Upper lobe of right lung (tissue), 1 donor: ENCODE data around the gene CCL1. TPM values are rescaled to one million over a fixed set of nuclear protein-coding genes. Genes with fewer than 3 reads are reported as not detected.

ENCODE experiments used
- ATAC-seq: fragments of 200-7000 bp; cut with Tn5 transposase; one replicate; pipeline ENCODE4 v1.9.1; 2020; ENCODE audit warnings: mild to moderate bottlenecking, moderate library complexity
- DNase-seq: peaks from one replicate; pipeline ENCODE4 v3.0.0-alpha.2; 2020
- H3K27ac ChIP-seq: fragments of 200-600 bp; one replicate; pipeline ENCODE4 v1.8.0; 2022
- H3K27me3 ChIP-seq: fragments of 200-600 bp; one replicate; pipeline ENCODE4 v1.8.0; 2022; ENCODE audit warnings: mild to moderate bottlenecking
- H3K36me3 ChIP-seq: fragments of 200-600 bp; one replicate; pipeline ENCODE4 v1.8.0; 2022
- H3K4me1 ChIP-seq: fragments of 200-600 bp; one replicate; pipeline ENCODE4 v1.8.0; 2022
- H3K4me3 ChIP-seq: fragments of 200-600 bp; one replicate; pipeline ENCODE4 v1.8.0; 2022; ENCODE audit warnings: mild to moderate bottlenecking
- H3K9me3 ChIP-seq: fragments of 200-600 bp; one replicate; pipeline ENCODE4 v1.8.0; 2022
- intact Hi-C: fragments of 100-400 bp; cut with DNase I; formaldehyde crosslinking; loops from one replicate; pipeline ENCODE4 v1.11.0; 2022
- total RNA-seq: library from RNA; stranded (reverse); fragmentation: NEBNext Ultra II Directional; extraction: Animal tissue kit (Norgen Biotek cat#: 25700); gene quantifications from one replicate; pipeline ENCODE4 v1.2.1, GENCODE V29; 2021
- TF ChIP-seq, protein P1 (sequence below): fragments of 200-600 bp; IDR thresholded peaks from one replicate; pipeline ENCODE4 v1.8.0; 2022; ENCODE audit warnings: antibody characterized with exemption
- donor health status: DM: no; HTN: yes; CAD: no; lungs with severe emphysema.

CCL1 gene
- total RNA-seq, 1 donor from 2014 or later = not detected

DNA sequence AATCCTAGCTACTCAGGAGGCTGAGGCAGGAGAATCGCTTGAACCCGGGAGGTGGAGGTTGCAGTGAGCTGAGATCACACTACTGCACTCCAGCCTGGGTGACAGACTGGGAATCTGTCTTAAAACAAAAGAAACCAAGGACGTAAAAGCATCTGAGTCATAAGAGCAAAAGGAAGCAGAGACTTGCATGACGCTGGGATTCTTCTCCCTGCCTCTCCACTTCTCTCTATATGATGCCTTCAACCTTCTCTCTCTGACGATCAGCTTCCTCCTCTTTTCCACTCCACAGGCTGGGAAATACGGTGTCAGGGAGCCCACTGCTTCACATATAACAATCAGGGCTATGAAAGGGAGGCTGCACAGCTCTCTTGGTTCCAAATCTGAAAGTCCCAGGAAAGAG lies 43.2 kb upstream of the CCL1 start:
- intact Hi-C loops = no loop called here
- H3K27me3 ChIP-seq = peaks cover 21% of the 10 kb centered on the region
- no peaks in the 10 kb centered on the region for H3K4me1 ChIP-seq
- TF ChIP-seq, protein P1, sequence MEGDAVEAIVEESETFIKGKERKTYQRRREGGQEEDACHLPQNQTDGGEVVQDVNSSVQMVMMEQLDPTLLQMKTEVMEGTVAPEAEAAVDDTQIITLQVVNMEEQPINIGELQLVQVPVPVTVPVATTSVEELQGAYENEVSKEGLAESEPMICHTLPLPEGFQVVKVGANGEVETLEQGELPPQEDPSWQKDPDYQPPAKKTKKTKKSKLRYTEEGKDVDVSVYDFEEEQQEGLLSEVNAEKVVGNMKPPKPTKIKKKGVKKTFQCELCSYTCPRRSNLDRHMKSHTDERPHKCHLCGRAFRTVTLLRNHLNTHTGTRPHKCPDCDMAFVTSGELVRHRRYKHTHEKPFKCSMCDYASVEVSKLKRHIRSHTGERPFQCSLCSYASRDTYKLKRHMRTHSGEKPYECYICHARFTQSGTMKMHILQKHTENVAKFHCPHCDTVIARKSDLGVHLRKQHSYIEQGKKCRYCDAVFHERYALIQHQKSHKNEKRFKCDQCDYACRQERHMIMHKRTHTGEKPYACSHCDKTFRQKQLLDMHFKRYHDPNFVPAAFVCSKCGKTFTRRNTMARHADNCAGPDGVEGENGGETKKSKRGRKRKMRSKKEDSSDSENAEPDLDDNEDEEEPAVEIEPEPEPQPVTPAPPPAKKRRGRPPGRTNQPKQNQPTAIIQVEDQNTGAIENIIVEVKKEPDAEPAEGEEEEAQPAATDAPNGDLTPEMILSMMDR = no peak
- no peak overlapping the region for H3K4me3 ChIP-seq
- H3K36me3 ChIP-seq = no peaks in the 10 kb centered on the region
- H3K27ac ChIP-seq = no peak overlapping the region
- no peak for DNase-seq
- no peak for ATAC-seq
- no peaks in the 10 kb centered on the region for H3K9me3 ChIP-seq

DNA sequence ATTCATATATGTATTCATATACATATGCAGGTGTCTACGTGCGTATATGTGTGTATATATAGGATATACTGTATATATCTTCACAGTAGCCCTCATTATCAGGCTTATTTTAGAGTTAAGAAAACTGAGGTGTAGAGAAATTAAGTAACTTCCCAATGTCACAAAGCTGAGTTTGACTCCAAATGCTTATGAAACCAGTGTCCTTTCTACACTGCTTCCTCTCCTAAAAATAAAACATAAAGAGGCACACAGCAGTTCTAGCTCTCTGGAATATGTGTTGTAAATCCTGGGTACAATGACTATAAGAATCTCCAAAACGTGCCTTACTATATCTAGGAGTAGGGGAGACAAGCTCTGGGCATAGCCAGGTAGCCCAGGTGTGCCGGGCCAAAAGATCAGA lies 40.0 kb upstream of the CCL1 start:
- intact Hi-C loops = no loop called here
- no peak overlapping the region for H3K27ac ChIP-seq
- no peak overlapping the region for H3K4me3 ChIP-seq
- H3K9me3 ChIP-seq = no peaks in the 10 kb centered on the region
- DNase-seq (no peak), ATAC-seq (no peak)
- TF ChIP-seq, protein P1 = no peak
- peaks cover 2% of the 10 kb centered on the region for H3K27me3 ChIP-seq
- H3K4me1 ChIP-seq = no peaks in the 10 kb centered on the region
- no peaks in the 10 kb centered on the region for H3K36me3 ChIP-seq

DNA sequence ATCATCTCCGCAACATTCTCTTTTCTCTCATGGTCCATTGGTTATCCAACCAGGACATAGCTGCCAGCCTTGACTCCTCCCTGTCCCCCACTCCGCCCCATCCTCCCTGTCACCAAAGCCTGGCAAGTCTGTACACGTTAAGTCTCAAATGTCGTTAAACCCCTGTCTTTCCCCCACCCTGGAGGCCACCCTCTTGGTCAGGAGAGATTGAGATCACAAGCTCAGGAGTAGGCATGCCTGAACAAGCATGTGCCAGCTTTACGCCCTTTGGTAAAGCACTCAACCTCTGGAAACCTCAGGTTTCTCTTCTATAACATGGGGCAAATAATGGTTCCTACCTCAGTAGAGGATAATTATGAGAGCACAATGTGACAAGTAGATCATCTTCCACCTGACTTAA lies 38.1 kb upstream of the CCL1 start:
- intact Hi-C loops = no loop called here
- ATAC-seq = no peak
- TF ChIP-seq, protein P1 = no peak
- Histone ChIP-seq H3K9me3 (no peaks in the 10 kb centered on the region), H3K4me3 (no peak overlapping the region), H3K27ac (no peak overlapping the region), H3K4me1 (no peaks in the 10 kb centered on the region), H3K27me3 (no peaks in the 10 kb centered on the region), H3K36me3 (no peaks in the 10 kb centered on the region)
- DNase-seq = no peak

DNA sequence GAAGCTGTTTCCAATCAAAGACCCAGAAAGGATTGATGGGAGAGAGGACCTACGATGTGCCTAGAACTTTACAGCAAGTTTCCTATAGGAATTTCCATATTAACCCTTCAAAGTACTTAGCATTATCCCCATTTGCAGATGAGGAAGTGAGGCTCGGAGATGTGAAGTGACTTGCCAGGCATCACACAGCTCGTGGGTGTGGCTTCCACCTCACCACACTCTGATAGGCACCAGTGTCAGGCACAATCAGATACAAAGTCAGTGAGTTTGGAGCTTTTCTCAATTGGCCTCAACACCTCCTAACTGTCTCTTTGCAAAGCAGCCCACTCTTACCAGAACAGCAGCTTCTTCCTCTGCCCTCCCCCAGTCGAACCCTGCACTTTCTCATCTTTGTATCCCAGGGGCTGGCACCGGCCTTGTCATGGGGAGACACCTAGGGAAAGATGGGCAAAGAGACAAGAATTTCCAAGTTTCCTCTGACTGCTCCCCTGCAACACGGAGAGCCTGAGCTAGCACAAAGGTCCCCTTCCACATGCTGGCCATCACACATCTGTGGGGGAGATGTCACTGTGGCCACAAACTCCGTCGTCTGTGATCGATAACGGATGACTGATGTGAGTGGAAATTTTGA lies 37.4 kb upstream of the CCL1 start:
- ATAC-seq = no peak

DNA sequence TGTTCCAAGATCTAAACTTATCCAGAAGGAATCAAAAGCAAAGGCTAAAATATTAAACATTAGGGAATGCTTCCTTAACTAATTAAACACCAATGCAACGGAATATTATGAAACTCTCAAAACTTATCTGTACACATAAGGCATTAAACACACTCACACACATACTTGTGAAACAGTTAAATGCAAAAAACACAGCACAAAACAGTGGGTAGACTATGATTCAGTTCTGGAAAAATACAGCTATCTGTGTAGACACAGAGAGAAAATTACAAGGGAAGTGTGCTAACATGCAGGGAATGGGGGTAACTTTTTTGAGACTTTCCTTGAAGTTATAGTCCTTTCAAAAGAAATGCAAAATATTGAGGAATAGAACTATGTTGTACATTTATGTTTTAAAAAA lies 36.7 kb upstream of the CCL1 start:
- H3K9me3 ChIP-seq = no peaks in the 10 kb centered on the region
- no peak overlapping the region for H3K4me3 ChIP-seq
- intact Hi-C loops = no loop called here
- H3K4me1 ChIP-seq = no peaks in the 10 kb centered on the region
- H3K27ac ChIP-seq = no peak overlapping the region
- no peaks in the 10 kb centered on the region for H3K36me3 ChIP-seq
- TF ChIP-seq, protein P1 = no peak
- no peaks in the 10 kb centered on the region for H3K27me3 ChIP-seq
- ATAC-seq = no peak
- no peak for DNase-seq

More for the DNA sequence above, 37.4 kb upstream of the CCL1 start:
- H3K9me3 ChIP-seq = no peaks in the 10 kb centered on the region
- H3K4me3 ChIP-seq = no peak overlapping the region
- no peak for DNase-seq
- no peak overlapping the region for H3K27ac ChIP-seq
- intact Hi-C loops = no loop called here
- TF ChIP-seq, protein P1 = no peak
- no peaks in the 10 kb centered on the region for H3K4me1 ChIP-seq
- H3K36me3 ChIP-seq = no peaks in the 10 kb centered on the region
- no peaks in the 10 kb centered on the region for H3K27me3 ChIP-seq

DNA sequence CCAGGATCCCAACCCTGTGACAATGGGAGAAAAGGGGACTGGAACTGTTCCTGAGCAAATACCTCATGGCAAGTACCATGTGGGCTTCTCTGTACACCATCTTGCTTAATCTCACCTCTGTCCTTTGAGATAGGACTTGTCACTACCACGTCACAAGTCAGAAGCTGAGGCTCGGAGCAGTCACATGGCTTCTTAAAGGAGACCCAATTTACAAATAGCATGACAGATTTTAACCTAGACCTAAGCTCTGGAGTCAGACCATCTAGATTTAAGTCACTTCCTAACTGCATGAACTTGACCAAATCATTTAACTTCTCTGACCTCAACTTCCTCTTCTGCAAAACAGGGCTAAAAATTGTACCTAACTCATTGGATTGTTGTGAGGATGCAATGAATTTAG lies 36.0 kb upstream of the CCL1 start:
- intact Hi-C loops = no loop called here
- H3K4me1 ChIP-seq = no peaks in the 10 kb centered on the region
- H3K27me3 ChIP-seq = no peaks in the 10 kb centered on the region
- ATAC-seq (peak; percentile 62), DNase-seq (no peak)
- H3K4me3 ChIP-seq = no peak overlapping the region
- no peaks in the 10 kb centered on the region for H3K9me3 ChIP-seq
- TF ChIP-seq, protein P1 = no peak
- no peaks in the 10 kb centered on the region for H3K36me3 ChIP-seq
- H3K27ac ChIP-seq = no peak overlapping the region
